GM19324 (cell line): ENCODE data around the gene CES2.
"Not testable (repeated sequence)": the region's sequence is repeated elsewhere in the genome, so short reads cannot be mapped to it uniquely, and the experiment has no call there.

Experiments
- ATAC-seq: cut with Tn5 transposase; IDR thresholded peaks from one replicate; pipeline ENCODE4 v1.9.1; 2021; ENCODE audit warnings: mild to moderate bottlenecking, moderate library complexity; ENCODE audit not compliant: unreplicated experiment, low FRiP score

The CES2 gene

GRCh38 chr16:66950437-66950836 lies 15.1 kb downstream of the CES2 start:
- ATAC-seq = no peak

DNA sequence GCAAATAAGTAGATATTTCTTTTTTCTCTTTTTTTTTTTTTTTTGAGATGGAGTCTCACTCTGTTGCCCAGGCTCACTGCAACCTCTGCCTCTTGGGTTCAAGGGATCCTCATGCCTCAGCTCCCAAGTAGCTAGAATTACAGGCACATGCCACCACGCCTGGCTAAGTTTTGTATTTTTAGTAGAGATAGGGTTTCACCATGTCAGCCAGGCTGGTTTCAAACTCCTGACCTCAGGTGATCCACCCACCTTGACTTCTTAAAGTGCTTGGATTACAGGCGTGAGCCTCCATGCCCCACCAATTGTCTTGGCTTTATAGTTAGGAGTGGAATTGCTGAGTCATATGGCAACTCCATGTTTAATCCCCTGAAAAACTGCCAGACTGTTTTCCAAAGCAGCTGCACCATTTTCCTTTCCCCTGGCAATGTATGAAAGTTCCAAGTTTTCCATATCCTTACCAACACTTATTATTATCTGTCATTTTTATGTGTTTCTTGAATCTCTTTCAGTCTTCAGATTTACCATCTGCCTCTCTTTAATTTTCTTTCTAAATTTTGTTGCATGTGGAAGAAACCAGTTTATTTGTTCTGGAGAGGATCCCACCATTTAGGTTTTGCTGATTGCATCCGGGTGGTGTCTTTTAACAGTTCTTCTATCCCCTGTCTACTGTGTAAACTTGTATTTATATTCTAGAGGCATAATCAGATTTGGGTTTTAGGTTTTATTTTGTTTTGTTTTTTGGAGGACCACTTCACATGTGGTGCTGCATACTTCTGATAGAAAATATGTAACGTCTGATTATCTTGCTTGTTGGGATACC lies 15.9 kb downstream of the CES2 start:
- ATAC-seq = no peak

DNA sequence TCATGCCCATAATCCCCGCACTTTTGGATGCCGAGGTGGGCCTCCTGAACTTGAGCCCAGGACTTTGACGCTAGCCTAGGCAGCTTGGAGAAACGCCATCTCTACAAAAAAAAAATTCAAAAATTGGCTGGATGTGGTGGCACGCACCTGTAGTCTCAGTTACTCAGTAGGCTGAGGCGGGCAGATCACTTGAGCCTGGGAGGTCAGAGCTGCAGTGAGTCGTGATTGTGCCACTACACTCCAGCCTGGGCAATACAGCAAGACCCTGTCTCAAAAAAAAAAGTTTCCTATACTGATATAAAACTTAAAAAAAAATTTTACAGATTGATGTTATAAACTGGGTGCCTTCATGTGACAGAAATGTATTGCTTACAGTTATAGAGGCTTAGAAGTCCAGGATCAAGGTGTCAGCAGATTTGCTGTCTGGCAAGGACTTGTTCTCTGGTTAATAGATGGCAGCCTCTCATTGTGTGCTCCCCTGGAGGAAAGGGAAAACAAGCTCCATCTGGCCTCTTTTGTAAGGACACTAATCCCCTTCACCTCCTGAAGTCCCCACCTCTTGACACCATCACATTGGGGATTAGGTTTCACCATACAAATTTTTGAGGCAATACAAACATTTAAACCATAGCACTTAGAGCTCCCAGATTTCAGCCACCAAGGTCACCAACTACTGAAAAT lies 17.3 kb downstream of the CES2 start:
- ATAC-seq = no peak

DNA sequence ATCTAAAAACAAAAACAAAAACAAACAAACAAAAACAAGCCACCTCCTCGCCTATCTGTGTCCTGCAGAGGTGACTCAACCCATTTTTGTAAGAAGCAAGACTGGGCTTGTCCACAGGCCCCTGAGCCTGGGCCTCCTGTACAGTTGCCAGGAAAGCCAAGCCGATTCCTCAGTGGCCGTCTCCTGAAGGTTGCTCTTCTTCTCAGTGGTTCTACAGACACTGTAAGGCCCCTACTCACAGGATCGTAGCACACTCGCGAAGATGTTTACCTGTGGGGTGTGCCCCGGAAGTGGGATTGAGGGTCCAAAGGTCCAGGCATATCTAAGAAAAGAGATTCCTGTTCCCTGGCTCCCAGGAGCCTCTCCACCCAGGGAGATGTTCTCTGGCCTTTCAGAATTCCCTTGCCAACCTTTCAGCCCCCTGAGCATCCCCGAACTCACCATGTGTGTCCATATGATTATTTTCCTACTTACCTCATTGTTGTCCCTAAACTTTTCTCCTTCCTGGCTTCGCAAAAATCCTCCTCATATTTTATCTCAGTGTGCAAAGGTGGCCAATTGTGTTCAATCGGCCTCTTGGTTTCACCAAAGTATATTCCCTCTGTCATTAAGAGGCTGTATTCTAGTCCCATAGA lies 18.3 kb downstream of the CES2 start:
- ATAC-seq = no peak

DNA sequence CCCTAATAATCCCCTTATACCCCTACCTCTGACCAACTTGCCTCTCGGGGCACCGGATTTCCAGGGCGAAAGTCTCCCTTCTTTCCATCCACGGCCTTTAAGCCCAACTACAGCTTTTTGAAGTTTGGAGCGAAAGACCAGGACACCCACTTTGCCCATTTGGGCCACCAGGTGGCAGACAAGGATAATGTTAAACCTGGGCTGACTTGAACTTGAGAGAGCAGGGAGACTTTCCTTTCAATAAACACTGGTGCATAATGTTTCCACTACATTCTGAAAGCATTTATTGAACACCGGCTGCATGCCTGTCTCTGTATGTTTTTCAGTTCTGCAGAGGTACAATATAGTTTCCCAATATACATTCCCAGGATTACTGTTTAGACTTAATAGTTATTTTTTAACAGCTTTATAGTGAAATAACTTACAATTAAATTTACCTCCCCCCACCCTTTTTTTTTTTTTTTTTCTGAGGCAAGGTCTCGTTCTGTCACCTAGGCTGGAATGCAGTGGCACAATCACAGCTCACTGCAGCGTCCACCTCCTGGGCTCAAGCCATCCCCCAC lies 18.9 kb downstream of the CES2 start:
- ATAC-seq = no peak

DNA sequence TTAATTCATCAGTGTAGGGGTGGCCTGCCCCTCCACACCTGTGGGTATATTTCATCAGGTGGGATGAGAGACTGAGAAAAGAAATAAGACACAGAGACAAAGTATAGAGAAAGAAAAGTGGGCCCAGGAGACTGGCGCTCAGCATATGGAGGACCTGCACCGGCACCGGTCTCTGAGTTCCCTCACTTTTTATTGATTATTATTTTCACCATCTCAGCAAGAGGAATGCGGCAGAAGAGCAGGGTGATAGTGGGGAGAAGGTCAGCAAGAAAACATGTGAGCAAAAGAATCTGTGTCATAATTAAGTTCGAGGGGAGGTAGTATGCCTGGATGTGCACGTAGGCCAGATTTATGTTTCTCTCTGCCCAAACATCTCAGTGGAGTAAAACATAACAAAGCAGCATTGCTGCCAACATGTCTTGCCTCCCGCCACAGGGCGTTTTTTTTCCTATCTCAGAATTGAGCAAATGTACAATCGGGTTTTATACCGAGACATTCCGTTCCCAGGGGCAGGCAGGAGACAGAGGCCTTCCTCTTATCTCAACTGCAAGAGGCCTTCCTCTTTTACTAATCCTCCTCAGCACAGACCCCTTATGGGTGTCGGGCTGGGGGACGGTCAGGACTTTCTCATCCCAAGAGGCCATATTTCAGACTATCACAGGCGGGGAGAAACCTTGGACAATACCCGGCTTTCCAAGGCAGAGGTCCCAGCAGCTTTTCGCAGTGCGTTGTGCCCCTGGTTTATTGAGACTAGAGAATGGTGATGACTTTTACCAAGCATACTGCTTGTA lies 20.2 kb downstream of the CES2 start:
- ATAC-seq = not testable (repeated sequence)

- ATAC-seq = not testable (repeated sequence)
Measured at GRCh38 chr16:66956154-66956457, 20.8 kb downstream of the CES2 start.

DNA sequence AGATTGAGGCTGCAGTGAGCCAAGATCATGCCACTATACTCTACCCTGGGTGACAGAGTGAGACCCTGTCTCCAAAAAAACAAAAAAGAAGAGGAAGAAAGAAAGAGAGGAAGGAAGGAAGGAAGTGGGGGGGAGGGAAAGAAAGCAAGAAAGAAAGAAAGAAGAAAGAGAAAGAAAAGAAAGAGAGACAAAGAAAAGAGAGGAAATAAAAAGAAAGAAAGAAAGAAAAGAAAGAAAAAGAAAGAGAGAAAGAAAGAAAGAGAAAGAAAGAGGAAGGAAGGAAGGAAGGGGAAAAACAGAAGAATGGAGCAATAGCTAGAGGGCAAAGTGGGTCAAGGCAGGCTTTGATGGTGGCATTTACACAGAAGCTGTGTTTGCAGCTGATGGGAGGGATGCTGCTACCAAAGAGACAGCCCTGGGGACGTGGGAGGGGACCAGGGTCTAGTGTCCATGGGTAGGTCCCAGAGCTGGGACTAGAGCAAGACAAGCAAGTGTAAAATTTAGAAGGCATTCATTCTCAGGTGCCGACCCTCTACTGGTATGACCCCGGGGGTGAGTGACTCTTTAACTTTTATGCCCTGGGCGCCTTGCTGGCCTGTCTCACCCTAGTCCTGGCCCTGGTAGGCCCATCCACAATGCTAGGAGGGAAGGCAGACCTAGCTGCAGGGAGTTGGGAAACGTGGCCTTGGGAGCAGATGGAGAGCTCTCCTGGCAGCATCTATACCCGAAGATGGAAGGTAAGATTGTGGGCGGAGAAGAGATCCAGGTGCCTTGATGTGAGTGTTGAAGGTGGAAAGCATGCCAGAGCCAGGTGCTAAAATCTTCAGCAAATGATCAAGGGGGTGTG lies 23.8 kb downstream of the CES2 start:
- no peak for ATAC-seq

GRCh38 chr16:66959704-66960161 lies 24.4 kb downstream of the CES2 start:
- ATAC-seq = no peak

- ATAC-seq = no peak
Measured at GRCh38 chr16:66960270-66960669, 25.0 kb downstream of the CES2 start.

- ATAC-seq = peak; percentile 72
Measured at GRCh38 chr16:66961065-66961744, 25.9 kb downstream of the CES2 start, which contains the start of gene CES3. Gene CES3, plus strand, starts transcription at chr16:66961266. Its CDS starts 42 bp downstream, at chr16:66961308.

DNA sequence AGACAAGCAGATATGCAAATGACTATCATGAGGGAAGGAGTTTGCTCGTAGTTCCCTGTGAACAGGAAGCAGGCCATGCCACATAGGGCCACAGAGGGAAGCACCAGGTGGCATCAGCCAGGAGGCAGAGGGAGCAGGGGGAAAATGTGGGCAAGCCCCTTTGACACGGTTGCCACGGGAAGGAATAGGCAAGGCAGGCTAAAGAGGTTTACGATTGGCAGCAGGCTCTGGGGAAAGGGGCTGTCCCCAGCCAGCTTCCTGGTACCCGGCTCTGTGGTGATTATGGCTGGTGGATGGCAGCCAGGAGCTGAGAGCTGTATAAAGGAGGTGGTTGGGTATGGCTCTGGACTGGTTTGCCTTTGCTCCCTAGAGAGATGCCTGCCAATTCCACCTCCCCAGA lies 26.6 kb downstream of the CES2 start:
- ATAC-seq = no peak

- no peak for ATAC-seq
Measured at GRCh38 chr16:66964049-66964448, 28.7 kb downstream of the CES2 start.

DNA sequence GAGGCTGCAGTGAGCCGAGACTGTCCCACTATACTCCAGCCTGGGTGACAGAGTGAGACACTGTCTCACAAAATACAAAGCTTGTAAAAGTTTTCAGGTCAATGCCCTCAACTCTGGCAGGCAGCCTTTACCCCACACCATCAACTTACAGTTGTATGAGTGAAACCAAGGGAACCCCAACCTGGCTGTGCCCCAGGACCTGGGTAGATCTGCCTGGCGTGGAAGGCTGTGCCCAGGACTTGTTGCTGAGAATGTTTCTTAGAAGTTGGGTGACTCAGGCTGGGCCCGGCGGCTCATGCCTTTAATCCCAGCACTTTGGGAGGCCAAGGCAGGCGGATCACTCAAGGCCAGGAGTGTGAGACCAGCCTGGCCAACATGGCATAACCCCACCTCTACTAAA lies 33.5 kb downstream of the CES2 start:
- ATAC-seq = no peak

GRCh38 chr16:66970775-66971720 lies 35.7 kb downstream of the CES2 start:
- ATAC-seq = no peak

- ATAC-seq = no peak
Measured at GRCh38 chr16:66972983-66973382, 37.7 kb downstream of the CES2 start.

GRCh38 chr16:66973716-66974115 lies 38.4 kb downstream of the CES2 start:
- ATAC-seq = no peak
